Ishikawa (cell line): Measurements from ENCODE around the gene ZNF641.

ENCODE experiments used
- EP300 ChIP-seq: IDR thresholded peaks from 2 replicates; pipeline ENCODE4 v1.6.1; 2012; ENCODE audit warnings: borderline replicate concordance
- TAF1 ChIP-seq: IDR thresholded peaks from 2 replicates; pipeline ENCODE4 v1.6.1; 2012; ENCODE audit warnings: low read depth, mild to moderate bottlenecking
- TCF12 ChIP-seq: IDR thresholded peaks from 2 replicates; pipeline ENCODE4 v1.6.1; 2012; ENCODE audit warnings: low read depth
- YY1 ChIP-seq: IDR thresholded peaks from 2 replicates; pipeline ENCODE4 v1.6.1; 2012; ENCODE audit warnings: low read depth

DNA sequence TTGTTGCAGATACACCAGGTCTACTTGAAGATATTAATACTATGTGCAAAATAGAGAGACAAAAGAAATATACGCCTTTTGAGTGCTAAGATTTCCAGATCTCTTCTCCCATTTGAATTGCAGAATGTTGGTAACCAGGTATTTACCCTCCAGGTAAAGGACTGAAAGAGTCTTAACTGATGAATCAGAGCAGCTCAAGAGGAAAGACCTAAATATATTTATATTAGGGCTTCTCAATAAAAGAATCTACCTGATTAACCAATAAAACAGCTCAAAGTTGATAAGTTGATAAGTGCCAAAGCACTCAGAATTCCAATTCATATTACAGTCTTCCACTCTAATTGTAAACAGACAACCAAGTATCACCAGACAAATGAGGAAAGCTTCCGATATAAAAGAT is 59.2 kb downstream of the ZNF641 start:
- TF ChIP-seq YY1 (no peak), TAF1 (no peak), TCF12 (no peak), EP300 (no peak)
